NCI-H345 treated with DMSO at 0.1 percent for 48 hours (cell line): ENCODE measurements around the gene KLRC2.
"Not testable (repeated sequence)": the region's sequence is repeated elsewhere in the genome, so short reads cannot be mapped to it uniquely, and the experiment has no call there.

Source experiments
- DNase-seq: peaks from one replicate; lab custom pipeline; 2025; ENCODE audit not compliant: unreplicated experiment; lab: John Stamatoyannopoulos, UW

Gene KLRC2

DNA sequence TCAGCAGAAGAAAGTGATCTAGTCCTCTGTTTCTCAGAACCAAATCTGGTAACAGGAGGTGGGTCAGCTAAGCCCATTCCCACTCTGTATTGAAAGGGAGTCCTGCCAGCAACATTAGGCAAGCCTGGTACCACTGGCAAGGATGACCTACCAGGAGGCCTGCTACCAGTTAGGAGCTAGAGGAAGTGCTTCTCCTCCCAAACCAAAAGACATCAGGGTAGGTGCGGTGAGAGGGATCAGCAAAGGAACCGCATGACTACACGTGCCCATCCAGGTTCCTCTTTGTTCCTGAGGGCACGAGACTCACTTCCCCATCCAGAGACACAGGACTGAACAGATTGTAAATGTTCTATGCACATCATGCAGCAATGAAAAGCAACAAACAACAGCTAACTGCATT, 29.1 kb downstream of the KLRC2 start:
- no peak for DNase-seq

DNA sequence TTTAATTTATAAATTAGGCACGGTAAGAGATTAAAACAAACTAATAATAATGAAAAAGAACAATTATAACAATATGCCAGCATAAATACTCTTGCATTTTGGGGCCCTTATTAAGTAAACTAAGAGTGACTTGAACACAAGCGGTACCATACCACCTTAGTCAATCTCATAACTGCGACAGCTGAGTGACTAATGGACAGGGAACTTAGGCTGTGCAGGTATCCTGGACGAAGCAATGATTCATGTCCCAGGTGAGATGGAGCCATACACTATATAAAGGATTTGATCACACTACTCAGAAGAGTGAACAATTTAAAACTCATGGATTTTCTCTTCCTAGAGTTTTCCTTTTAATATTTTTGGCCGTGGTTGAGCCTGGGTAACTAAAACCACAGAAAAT, 30.5 kb downstream of the KLRC2 start:
- no peak for DNase-seq

DNA sequence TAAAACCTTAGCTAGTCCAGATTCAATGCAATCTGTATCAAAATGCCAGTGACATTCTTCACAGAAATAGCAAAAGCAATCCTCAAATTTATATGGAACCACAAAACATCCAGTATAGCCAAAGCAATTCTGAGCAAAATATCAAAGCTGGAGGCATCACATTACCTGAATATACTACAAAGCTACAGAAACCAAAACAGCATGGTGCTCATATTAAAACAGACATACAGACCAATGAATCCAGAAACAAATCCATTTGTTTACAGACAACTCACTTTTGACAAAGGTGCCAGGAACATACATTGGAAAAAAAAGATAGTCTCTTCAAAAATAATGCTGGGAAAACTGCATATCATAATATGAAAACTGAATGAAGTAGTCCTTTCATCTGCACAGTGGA, 31.0 kb downstream of the KLRC2 start:
- no peak for DNase-seq

DNA sequence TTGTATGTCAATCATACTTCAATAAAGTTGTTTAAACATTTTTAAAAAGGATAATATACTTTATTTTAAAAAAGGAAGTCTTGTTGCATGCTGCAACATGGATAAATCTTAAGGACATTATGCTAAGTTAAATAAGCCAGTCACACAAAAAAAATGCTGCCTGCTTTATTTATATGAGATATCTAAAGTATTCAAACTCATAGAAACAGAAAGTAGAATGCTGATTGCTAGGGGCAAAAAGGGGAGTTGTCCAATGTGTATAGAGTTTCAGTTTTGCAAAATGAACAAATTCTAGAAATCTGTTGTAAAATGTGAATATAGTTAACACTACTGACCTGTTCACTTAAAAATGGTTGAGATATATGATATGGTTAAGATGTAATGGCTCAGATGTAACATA, 35.0 kb downstream of the KLRC2 start:
- no peak for DNase-seq

DNA sequence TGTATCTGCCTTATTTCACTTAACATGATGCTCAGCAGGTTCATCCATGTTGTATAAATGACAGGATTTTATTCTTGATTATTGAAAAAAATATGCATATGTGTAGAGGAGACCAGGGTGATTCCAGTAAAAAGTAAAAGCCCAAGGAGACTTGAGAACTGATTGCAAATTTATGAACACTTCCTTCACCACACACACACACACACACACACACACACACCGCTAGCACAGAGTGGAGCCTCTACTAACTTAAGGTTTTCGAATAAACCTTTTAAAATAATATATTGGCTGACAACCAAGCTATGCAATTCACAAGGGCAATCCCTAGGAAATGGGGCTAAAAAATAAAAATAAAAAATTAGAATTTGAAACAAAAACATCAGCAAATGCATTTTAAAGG, 37.6 kb downstream of the KLRC2 start:
- no peak for DNase-seq

DNA sequence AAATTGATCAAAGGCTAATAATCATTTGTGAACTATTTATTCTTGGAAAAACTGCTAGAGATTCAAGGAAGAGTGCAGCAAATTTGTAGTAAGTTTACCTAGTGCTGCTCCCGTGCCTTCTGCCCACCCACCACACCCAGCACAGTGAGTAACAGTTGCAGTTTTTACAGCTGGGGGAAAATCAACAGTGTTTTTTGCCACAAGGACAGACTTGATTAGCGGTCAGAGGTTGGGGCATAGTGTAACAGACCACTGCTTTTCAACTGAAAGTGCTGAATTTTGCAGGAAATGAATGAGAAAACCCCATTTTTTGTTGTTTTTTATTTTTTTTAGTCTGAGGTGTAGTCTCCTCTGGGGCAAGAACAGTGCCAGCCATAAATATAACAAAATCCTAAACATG, 38.5 kb downstream of the KLRC2 start:
- no peak for DNase-seq

DNA sequence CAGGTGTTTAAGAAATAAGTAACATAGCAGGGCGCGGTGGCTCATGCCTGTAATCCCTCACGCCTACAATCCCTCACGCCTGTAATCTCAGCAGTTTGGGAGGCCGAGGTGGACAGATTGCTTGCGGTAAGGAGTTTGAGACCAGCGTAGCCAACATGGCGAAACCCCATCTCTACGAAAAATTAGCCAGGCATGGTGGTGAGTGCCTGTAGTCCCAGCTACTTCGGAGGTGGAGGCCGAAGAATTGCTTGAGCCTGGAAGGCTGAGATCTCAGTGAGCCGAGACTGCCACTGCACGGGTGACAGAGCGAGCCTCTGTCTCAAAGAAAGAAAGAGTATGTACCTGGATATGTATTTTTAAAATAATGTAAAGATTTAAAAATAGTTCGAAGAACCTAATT, 39.6 kb downstream of the KLRC2 start:
- not testable (repeated sequence) for DNase-seq

DNA sequence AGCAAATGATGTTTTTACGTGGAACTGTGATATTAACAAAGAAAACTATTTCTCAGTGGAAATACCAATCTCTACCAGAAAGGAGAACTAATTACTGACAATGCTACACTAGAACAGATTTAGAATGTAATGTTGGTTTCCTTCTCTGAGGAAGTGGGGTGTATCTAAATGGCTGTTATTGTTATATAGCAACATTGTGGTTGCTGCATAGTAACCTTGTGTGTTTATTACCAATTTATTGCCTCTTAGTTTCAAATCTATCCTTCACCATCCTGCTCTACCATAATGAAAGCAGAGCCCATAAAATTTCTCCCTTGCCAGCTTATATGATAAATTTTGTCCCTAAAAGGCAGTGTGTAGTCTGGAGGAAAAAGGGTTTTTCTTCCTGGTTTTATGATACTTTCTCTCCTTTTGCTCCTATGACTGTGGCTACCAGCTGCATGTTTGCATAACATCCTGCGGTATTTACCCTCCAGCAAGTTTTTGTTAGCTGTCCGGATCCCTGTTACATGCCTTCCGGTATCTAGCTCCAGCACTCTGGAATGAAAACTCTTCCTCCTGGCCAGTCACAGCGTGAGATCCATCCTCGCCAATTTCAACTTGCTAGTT, 40.3 kb downstream of the KLRC2 start:
- no peak for DNase-seq

DNA sequence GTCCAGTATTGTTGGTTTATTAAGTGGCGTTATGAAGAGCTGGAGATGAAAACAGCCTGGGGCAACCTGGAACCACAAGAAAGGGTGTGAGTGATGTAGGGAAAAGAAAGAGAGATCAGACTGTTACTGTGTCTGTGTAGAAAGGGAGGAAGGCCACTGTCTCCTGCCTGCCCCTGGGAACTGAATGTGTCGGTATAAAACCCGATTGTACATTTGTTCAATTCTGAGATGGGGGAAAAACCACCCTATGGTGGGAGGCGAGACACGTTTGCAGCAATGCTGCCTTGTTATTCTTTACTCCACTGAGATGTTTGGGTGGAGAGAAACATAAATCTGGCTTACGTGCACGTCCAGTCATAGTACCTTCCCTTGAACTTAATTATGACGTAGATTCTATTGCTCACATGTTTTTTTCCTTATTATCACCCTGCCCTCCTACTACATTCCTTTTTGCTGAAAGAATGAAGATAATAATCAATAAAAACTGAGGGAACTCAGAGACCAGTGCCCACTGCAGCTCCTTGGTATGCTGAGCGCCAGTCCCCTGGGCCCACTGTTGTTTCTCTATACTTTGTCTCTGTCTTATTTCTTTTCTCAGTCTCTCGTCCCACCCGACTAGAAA, 41.2 kb downstream of the KLRC2 start:
- not testable (repeated sequence) for DNase-seq

DNA sequence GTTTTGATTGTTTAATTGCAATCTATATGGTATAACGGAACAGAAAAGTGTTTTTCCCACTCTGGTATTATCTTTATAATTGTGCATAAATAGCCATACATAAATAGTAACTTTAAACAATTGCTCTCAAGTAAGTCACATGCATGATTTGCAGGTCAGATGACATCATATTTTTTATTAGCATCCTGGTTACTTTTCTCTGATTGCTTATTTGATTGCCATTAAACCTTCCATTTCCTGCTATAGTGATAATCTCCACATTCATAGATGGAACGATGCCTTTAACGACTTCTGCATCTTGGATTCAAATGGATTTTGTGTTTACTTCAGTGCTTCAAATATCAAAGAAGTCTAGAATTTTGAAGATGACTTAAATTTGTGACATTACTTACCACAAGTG, 42.5 kb downstream of the KLRC2 start:
- DNase-seq: no peak

DNA sequence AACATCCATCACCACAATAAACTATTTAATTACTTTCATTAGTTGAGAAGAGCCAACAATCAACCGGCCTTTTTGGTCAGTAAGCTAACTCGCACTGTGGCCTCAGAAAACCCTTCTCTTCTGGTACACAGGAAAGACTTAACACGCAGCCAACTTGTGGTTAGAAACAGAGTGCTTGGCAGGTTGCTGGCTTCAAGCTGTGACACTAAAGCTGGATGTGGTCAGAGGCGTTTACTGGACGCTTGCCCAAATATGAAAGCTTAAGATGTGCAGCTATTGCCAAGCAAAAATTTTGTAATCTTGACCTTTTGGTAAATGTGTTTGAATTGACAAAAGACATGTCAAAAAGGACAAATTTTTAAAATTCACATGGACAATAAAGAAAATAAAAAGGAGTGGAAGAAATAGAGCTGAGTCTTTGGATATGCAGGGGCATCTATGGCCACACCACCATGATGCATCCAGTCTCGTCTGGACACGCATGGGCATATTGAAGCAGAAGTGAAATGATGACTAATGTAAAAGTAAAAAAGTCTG, 43.3 kb downstream of the KLRC2 start:
- DNase-seq: no peak

DNA sequence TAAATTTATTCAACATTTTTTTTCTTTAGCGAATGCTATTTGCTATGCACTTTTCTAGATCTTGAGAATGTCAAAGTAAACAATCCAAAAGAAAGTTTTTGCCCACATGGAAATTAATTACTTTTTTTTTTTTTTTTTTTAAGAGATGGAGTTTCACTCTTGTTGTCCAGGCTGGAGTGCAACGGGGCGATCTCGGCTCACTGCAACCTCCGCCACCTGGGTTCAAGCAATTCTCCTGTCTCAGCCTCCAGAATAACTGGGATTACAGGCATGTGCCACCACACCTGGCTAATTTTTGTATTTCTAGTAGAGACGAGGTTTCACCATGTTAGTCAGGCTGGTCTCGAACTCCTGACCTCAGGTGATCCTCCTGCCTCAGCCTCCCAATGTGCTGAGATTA, 44.8 kb downstream of the KLRC2 start:
- DNase-seq: not testable (repeated sequence)

DNA sequence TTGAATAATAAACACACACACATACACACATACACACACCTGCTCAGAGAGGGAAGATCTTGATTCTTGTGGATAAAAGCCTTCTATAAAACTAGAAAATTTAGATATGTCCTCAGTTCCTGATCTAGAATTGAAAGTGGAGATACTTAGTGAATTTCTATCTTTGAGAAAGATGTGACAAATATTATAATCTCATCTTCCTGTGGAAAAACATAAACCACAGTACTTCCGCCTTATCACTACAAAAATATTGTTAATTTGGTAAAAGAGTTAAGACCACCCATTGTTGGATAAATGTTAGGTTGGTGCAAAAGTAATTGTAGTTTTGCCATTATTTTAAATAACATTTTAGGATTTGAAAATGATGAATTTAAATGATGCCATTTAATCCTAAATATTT, 45.9 kb downstream of the KLRC2 start, which contains the start of gene KLRK1:
Gene KLRK1 (minus strand): TSS at position 138 of the 400 bp plus-strand sequence. CDS start 1,231 bp downstream, outside the sequence.
- DNase-seq: no peak

DNA sequence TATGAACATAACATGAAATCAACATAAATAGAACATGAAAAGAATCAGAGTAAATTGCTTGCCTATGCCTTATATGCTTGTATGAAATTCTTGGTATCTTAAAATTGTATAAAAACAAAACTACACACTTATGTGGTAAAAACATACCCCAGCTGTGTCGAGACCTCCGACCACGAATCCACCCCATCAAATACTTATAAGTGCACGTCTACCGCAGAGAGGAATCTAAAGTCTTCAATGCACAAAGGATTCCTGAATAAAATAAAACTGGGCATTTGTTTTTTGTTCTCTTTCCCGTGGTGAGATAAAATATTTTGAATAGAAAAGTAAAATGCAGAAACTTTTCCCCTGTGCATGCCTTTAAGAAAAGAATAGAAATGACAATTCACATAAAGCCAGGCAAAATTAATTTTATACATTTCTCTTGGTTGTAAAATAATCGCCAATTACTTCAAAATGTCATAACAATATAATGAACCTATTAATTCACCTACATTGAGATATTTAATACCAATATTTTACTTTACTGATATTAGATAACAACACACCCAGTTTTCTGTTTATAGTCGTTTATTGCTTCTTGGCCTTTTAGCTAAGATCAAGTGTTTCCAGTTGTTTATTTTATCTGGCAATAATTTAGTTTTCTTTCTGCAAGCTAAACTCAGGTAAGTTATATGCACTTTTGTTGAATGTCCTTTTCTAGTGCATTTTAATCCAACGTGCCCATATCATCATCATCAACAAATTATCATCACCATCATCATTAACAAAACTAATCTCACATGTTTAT, 47.0 kb downstream of the KLRC2 start:
- DNase-seq: no peak

DNA sequence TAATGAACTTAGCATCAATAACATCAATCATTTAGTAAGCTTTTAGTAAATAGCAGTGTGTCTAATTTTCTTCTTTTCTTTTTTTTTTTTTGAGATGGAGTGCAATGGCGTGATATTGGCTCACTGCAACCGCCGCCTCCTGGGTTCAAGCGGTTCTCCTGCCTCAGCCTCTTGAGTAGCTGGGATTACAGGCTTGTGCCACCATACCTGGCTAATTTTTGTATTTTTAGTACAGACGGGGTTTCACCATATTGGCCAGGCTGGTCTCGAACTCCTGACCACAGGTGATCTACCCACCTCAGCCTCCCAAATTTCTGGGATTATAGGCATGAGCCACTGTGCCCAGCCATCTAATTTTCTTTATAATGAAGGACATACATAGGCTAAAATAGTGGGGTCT, 48.3 kb downstream of the KLRC2 start:
- DNase-seq: not testable (repeated sequence)

DNA sequence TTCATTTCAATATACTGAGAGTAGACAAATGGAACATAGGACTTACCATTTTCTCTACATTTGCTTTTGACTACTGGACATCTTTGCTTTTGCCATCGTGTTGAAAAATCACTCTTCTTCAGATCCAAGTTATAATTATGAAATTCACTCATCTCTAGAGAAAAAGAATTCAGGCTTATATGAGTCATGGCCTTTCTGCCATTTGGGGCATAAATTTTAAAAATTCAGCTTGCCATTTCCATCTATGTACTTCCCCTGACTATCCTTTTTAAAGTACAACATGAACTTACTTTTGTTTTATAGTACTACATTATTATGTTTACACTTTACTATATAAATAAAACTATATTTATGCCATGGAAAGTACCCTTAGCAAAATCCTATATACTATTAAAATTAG, 49.0 kb downstream of the KLRC2 start:
- DNase-seq: no peak

DNA sequence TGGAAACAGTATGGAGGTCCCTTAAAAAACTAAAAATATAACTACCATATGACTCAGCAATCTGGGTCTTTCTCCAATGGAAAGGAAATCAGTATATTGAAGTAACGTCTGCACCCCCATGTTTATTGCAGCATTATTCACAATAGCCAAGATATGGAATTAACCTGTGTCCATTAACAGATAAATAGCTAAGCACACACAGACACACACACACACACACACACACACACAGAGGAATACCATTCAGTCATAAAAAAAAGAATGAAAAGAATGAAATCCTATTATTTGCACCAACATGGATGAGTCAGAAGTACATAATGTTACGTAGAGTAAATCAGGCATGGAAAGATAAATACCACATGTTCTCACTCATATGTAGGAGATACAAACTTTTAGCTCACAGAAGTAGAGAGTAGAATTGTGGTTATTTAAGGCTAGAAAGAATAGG, 50.6 kb downstream of the KLRC2 start:
- DNase-seq: no peak

DNA sequence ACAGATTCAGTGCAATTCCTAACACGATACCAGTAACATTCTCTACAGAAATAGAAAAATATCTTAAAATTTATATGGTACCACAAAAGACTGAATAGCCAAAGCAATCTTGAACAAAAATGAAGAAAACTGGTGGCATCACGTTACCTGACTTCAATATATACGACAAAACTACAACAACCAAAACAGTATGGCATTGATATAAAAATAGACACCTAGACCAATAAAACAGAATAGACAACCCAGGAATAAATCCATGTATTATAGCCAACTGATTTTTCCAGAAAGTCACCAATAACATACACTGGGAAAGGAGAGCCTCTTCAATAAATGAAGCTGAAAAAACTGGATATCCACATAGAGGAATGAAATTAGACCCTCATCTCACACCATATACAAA, 51.6 kb downstream of the KLRC2 start:
- DNase-seq: no peak

DNA sequence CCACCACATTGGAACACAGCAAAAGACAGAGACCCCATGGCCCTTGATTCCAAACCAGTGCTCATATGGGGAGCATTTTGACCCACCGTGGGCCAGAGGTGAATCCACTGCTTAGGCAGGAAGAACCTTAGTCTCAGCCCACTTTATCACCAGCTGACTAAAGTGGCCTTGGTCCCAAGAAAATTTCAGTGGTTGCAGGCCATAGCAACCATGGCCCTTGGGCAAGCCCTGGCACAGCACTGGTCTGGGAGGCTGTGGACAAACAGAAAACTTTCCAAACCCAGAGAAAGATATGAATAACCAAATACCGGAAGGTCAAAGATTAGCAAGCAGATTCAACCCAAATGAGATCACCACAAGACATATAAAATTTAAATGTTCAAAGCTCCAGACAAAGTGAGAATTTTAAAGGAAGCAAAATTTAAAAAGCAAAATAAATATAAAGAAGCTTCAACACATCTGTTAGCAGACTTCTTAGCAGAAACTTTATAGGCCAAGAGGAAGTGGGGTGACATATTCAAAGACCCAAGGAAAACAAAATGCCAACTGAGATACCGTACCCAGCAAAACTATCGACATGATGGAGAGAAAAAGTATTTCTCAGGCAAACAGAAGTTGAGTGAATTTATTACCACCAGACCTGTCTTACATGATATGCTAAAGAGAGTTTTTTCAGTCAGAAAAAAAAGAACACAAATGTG, 53.7 kb downstream of the KLRC2 start:
- no peak for DNase-seq
